ENCODE measurements around the gene ZFR2. TPM values are rescaled to one million over a fixed set of nuclear protein-coding genes. Genes with fewer than 3 reads are reported as not detected.

The ZFR2 gene
- polyA plus RNA-seq, 1 of the 3 experiments (the other 2 are of a cell fraction): 0.44 TPM

DNA sequence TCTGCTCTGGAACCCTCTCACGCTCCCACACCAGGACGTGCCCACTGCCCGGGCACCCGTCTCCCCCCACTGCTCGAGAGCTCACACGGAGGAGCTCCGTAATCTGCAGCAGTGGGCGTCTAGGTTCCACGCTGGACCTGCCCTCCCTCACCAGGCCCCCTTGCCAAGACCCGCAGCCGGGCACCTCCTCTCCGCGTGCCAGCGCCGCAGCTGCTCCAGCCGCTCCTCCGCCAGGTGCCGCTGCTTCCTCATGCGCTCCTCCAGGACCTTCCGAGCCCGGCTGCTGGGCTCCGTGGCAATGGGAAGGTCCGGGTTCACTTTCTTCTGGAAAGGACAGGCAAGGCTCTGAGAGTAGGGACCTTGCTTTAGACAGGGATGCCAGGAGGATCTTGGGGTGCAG is 47.7 kb downstream of the ZFR2 start:
- Histone ChIP-seq H3K9me3 (no peaks in the 10 kb centered on the region), H3K4me2 (no peak overlapping the region), H4K20me1 (ENCODE audit: insufficient read depth) (no peaks in the 10 kb centered on the region), H3K9me2 (no peaks in the 10 kb centered on the region), H3K4me3 (ENCODE audit: low read depth in 2 of 2, low read length in 1 of 2) (no peak overlapping the region), H3K79me2 (ENCODE audit: insufficient read depth) (no peaks in the 10 kb centered on the region), H3K27me3 (ENCODE audit: insufficient read depth) (no peaks in the 10 kb centered on the region), H2AFZ (ENCODE audit: low read depth) (no peak overlapping the region), H3K9ac (no peak overlapping the region), H3K27ac (ENCODE audit: low read depth in 2 of 2, low read length in 1 of 2) (no peak overlapping the region), H3F3A (replicated peaks; ENCODE audit: insufficient read depth) (no peaks in the 10 kb centered on the region), H3K36me3 (replicated peaks in 1 of 2; ENCODE audit: control insufficient read depth in 1 of 2, insufficient read depth in 2 of 2, low read length in 1 of 2) (no peaks in the 10 kb centered on the region), H3K4me1 (ENCODE audit: control insufficient read depth in 1 of 2, insufficient read depth in 2 of 2, low read depth in 1 of 2, low read length in 1 of 2) (no peaks in the 10 kb centered on the region; a peak in 1 of 4 replicates)
- WGBS (ENCODE audit: low lambda C conversion rate): 75% methylated on average over 11 of the region's 23 CpGs
- ChIA-PET CTCF (interaction anchor here (0.8 to 2.7 kb wide), 11 partner anchors 8 to 124 kb away, joined by 3 to 22 read pairs (median 4); no protein-coding TSS in a partner anchor), POLR2A (no interaction called here)
- no peak for TF ChIP-seq YY1 (IDR thresholded peaks at IDR 0.05; ENCODE audit: low read depth)
- TF ChIP-seq TCF12 (IDR thresholded peaks at IDR 0.05): no peak
- TF ChIP-seq, protein P1, sequence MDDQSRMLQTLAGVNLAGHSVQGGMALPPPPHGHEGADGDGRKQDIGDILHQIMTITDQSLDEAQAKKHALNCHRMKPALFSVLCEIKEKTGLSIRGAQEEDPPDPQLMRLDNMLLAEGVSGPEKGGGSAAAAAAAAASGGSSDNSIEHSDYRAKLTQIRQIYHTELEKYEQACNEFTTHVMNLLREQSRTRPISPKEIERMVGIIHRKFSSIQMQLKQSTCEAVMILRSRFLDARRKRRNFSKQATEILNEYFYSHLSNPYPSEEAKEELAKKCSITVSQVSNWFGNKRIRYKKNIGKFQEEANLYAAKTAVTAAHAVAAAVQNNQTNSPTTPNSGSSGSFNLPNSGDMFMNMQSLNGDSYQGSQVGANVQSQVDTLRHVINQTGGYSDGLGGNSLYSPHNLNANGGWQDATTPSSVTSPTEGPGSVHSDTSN (IDR thresholded peaks at IDR 0.05): no peak
- TF ChIP-seq, protein P2, sequence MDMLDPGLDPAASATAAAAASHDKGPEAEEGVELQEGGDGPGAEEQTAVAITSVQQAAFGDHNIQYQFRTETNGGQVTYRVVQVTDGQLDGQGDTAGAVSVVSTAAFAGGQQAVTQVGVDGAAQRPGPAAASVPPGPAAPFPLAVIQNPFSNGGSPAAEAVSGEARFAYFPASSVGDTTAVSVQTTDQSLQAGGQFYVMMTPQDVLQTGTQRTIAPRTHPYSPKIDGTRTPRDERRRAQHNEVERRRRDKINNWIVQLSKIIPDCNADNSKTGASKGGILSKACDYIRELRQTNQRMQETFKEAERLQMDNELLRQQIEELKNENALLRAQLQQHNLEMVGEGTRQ (IDR thresholded peaks at IDR 0.05; ENCODE audit: borderline replicate concordance, low read depth, low read length): no peak
- TF ChIP-seq SIN3A (IDR thresholded peaks at IDR 0.05; ENCODE audit: borderline replicate concordance, low read depth, low read length): no peak
- no peak for DNase-seq

DNA sequence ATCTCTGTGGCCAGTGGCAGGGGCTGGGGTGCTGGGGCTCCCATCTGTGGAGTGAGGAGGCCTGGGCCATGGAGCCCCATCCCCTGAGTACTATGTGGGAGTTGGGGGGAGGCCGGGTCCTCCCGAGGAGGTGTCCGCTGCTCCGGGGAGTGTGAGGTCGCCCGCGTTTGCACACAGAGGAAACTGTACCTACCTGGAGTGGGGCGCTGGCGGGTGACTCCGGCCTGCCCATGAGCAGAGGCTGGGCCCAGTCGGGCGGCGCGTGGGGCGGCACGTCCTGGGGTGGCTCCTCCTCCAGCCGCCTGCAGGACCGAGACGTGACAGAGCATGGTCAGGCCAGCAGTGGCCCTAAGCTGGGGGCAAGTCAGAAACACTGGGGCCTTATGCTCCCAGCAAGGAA is 48.8 kb downstream of the ZFR2 start:
- H3K27ac ChIP-seq (ENCODE audit: low read depth in 2 of 2, low read length in 1 of 2): no peak overlapping the region
- H3K4me2 ChIP-seq: no peak overlapping the region
- no peak overlapping the region for H3K9ac ChIP-seq
- no peak for DNase-seq
- CTCF ChIA-PET: interaction anchor here (1.1 kb wide), 1 partner anchor 39 kb away, joined by 3 read pairs; no protein-coding TSS in a partner anchor
- H3F3A ChIP-seq (replicated peaks; ENCODE audit: insufficient read depth): no peaks in the 10 kb centered on the region
- H3K36me3 ChIP-seq (replicated peaks in 1 of 2; ENCODE audit: control insufficient read depth in 1 of 2, insufficient read depth in 2 of 2, low read length in 1 of 2): no peaks in the 10 kb centered on the region
- no peak overlapping the region for H2AFZ ChIP-seq (ENCODE audit: low read depth)
- WGBS (ENCODE audit: low lambda C conversion rate): 80% methylated on average over 8 of the region's 19 CpGs
- H4K20me1 ChIP-seq (ENCODE audit: insufficient read depth): no peaks in the 10 kb centered on the region
- H3K27me3 ChIP-seq (ENCODE audit: insufficient read depth): no peaks in the 10 kb centered on the region
- POLR2A ChIA-PET: no interaction called here
- H3K9me2 ChIP-seq: no peaks in the 10 kb centered on the region
- no peak overlapping the region for H3K4me3 ChIP-seq (ENCODE audit: low read depth in 2 of 2, low read length in 1 of 2)
- H3K79me2 ChIP-seq (ENCODE audit: insufficient read depth): no peaks in the 10 kb centered on the region
- no peaks in the 10 kb centered on the region for H3K4me1 ChIP-seq (ENCODE audit: control insufficient read depth in 1 of 2, insufficient read depth in 2 of 2, low read depth in 1 of 2, low read length in 1 of 2)
- no peaks in the 10 kb centered on the region for H3K9me3 ChIP-seq
- TF ChIP-seq FOXJ3 (CRISPR knock-in tag; IDR thresholded peaks at IDR 0.05) (no peak), RAD21 (IDR thresholded peaks at IDR 0.05; ENCODE audit: low read length) (no peak), YY1 (IDR thresholded peaks at IDR 0.05; ENCODE audit: low read depth) (no peak), FOSL2 (IDR thresholded peaks at IDR 0.05; ENCODE audit: borderline replicate concordance, low read depth) (no peak), NFIC (IDR thresholded peaks at IDR 0.05; ENCODE audit: borderline replicate concordance) (no peak), SIN3A (IDR thresholded peaks at IDR 0.05; ENCODE audit: borderline replicate concordance, low read depth, low read length) (no peak), POLR2AphosphoS5 (IDR thresholded peaks at IDR 0.05; ENCODE audit: low read depth, low read length) (no peak), RXRA (IDR thresholded peaks at IDR 0.05; ENCODE audit: borderline replicate concordance, low read depth) (no peak), CHD2 (IDR thresholded peaks at IDR 0.05; ENCODE audit: low read length, partially characterized antibody) (no peak), RFX5 (IDR thresholded peaks at IDR 0.05; ENCODE audit: low read length) (no peak), GATA2 (CRISPR knock-in tag; IDR thresholded peaks at IDR 0.05) (no peak), MEF2A (IDR thresholded peaks at IDR 0.05; ENCODE audit: borderline replicate concordance, low read depth) (no peak), TAF1 (IDR thresholded peaks at IDR 0.05; ENCODE audit: borderline replicate concordance, low read depth, low read length) (no peak), NRF1 (IDR thresholded peaks at IDR 0.05; ENCODE audit: low read depth, low read length) (no peak)
- TF ChIP-seq, protein P3, sequence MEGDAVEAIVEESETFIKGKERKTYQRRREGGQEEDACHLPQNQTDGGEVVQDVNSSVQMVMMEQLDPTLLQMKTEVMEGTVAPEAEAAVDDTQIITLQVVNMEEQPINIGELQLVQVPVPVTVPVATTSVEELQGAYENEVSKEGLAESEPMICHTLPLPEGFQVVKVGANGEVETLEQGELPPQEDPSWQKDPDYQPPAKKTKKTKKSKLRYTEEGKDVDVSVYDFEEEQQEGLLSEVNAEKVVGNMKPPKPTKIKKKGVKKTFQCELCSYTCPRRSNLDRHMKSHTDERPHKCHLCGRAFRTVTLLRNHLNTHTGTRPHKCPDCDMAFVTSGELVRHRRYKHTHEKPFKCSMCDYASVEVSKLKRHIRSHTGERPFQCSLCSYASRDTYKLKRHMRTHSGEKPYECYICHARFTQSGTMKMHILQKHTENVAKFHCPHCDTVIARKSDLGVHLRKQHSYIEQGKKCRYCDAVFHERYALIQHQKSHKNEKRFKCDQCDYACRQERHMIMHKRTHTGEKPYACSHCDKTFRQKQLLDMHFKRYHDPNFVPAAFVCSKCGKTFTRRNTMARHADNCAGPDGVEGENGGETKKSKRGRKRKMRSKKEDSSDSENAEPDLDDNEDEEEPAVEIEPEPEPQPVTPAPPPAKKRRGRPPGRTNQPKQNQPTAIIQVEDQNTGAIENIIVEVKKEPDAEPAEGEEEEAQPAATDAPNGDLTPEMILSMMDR (IDR thresholded peaks at IDR 0.05): no peak
- TF ChIP-seq, protein P4, sequence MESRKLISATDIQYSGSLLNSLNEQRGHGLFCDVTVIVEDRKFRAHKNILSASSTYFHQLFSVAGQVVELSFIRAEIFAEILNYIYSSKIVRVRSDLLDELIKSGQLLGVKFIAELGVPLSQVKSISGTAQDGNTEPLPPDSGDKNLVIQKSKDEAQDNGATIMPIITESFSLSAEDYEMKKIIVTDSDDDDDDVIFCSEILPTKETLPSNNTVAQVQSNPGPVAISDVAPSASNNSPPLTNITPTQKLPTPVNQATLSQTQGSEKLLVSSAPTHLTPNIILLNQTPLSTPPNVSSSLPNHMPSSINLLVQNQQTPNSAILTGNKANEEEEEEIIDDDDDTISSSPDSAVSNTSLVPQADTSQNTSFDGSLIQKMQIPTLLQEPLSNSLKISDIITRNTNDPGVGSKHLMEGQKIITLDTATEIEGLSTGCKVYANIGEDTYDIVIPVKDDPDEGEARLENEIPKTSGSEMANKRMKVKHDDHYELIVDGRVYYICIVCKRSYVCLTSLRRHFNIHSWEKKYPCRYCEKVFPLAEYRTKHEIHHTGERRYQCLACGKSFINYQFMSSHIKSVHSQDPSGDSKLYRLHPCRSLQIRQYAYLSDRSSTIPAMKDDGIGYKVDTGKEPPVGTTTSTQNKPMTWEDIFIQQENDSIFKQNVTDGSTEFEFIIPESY (IDR thresholded peaks at IDR 0.05; ENCODE audit: borderline replicate concordance, low read depth): no peak
- TF ChIP-seq, protein P1 (IDR thresholded peaks at IDR 0.05): no peak
